ENCODE data around the gene NLK.

DNA sequence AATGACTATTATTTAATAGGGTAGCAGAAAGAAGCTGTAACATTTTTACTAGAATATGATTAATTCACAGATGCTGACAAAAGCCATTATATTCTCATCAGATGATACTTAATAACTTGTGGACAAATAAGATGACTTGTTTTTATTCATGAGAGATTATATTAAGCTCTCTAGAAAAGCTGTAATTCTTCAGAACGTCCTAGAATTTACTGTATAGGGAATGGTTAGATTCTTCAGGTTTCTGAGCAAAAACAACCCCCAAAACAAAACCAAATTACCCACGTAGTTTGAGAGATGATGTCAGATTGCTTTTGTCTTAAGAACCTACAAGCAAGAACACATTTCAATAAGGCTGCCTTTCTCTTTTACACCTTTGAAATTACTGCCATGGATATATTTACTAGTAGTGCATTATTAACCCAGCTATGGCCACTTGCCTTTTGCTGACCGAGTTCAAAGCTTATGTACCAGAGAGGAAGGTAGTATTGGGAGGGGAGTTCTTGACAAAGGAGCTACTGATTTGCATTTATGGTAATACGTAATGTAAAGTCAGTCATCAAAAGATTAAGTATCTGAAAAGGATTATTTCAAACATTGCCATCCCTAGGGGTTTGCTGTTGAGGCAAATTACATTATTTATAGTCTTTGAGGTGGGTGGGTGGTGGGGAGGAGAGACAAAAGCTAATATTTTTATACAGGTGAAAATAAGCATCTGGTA is 51.7 kb downstream of the NLK start:
- TF ChIP-seq, protein P1, sequence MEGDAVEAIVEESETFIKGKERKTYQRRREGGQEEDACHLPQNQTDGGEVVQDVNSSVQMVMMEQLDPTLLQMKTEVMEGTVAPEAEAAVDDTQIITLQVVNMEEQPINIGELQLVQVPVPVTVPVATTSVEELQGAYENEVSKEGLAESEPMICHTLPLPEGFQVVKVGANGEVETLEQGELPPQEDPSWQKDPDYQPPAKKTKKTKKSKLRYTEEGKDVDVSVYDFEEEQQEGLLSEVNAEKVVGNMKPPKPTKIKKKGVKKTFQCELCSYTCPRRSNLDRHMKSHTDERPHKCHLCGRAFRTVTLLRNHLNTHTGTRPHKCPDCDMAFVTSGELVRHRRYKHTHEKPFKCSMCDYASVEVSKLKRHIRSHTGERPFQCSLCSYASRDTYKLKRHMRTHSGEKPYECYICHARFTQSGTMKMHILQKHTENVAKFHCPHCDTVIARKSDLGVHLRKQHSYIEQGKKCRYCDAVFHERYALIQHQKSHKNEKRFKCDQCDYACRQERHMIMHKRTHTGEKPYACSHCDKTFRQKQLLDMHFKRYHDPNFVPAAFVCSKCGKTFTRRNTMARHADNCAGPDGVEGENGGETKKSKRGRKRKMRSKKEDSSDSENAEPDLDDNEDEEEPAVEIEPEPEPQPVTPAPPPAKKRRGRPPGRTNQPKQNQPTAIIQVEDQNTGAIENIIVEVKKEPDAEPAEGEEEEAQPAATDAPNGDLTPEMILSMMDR (IDR thresholded peaks at IDR 0.05): no peak
- TF ChIP-seq POLR2A (IDR thresholded peaks at IDR 0.05): no peak
